Smooth muscle cell (in vitro differentiated cells): ENCODE data around the gene AMPD3. TPM values are rescaled to one million over a fixed set of nuclear protein-coding genes. Genes with fewer than 3 reads are reported as not detected.

Experiments used
- DNase-seq: peaks from one replicate; lab custom pipeline; 2025; ENCODE audit not compliant: unreplicated experiment; lab: John Stamatoyannopoulos, UW
- H2AFZ ChIP-seq: fragments of 200-600 bp; sonication (generic); 2 replicates; pipeline ENCODE4 v1.6.0; 2016; ENCODE audit warnings: antibody characterized with exemption, low read depth, mild to moderate bottlenecking
- H3F3A ChIP-seq: fragments of 200-600 bp; sonication (generic); 2 replicates; pipeline ENCODE4 v1.6.0; 2017; ENCODE audit warnings: antibody characterized with exemption, low read depth
- H3K27ac ChIP-seq: fragments of 200-600 bp; sonication (generic); 2 replicates; pipeline ENCODE4 v1.5.1; 2016; ENCODE audit warnings: low read depth, mild to moderate bottlenecking
- H3K27me3 ChIP-seq: fragments of 200-600 bp; sonication (generic); 2 replicates; pipeline ENCODE4 v1.6.1; 2016; ENCODE audit warnings: low read depth, mild to moderate bottlenecking
- H3K36me3 ChIP-seq: fragments of 200-600 bp; sonication (generic); 2 replicates; pipeline ENCODE4 v1.5.1; 2016; ENCODE audit warnings: low read depth
- H3K4me1 ChIP-seq: fragments of 200-600 bp; sonication (generic); 2 replicates; pipeline ENCODE4 v1.5.1; 2016; ENCODE audit warnings: low read depth
- H3K4me2 ChIP-seq: fragments of 200-600 bp; sonication (generic); 2 replicates; pipeline ENCODE4 v1.6.0; 2016; ENCODE audit warnings: mild to moderate bottlenecking
- H3K4me3 ChIP-seq: fragments of 200-600 bp; sonication (generic); 2 replicates; pipeline ENCODE4 v1.5.1; 2016; ENCODE audit warnings: mild to moderate bottlenecking
- H3K79me2 ChIP-seq: fragments of 200-600 bp; sonication (generic); 2 replicates; pipeline ENCODE4 v1.6.0; 2016; ENCODE audit warnings: low read depth, mild to moderate bottlenecking
- H3K9ac ChIP-seq: fragments of 200-600 bp; sonication (generic); 2 replicates; pipeline ENCODE4 v1.6.0; 2016; ENCODE audit warnings: low read depth
- H3K9me3 ChIP-seq: fragments of 200-600 bp; sonication (generic); replicated peaks from 2 replicates; pipeline ENCODE4 v1.5.1; 2016; ENCODE audit warnings: low read depth
- H4K20me1 ChIP-seq: fragments of 200-600 bp; sonication (generic); 2 replicates; pipeline ENCODE4 v1.6.0; 2016; ENCODE audit warnings: low read depth
- CTCF ChIP-seq: fragments of 200-600 bp; sonication (generic); IDR thresholded peaks from 2 replicates; pipeline ENCODE4 v1.5.1; 2017; ENCODE audit warnings: borderline replicate concordance, mild to moderate bottlenecking, antibody characterized with exemption; ENCODE audit not compliant: insufficient read depth, poor library complexity, severe bottlenecking
- WGBS: methylation state at CpG from one replicate; pipeline ENCODE4 v1.1.7; 2016; ENCODE audit warnings: low lambda C conversion rate; 5-methylcytosine and 5-hydroxymethylcytosine counted together
- polyA plus RNA-seq: library from polyadenylated mRNA; unstranded; fragments of >200 nt; fragmentation: Nextera tagmentation; extraction: Ambion mirVana; gene quantifications from 2 replicates; pipeline ENCODE4 v1.2.1, GENCODE V29; 2016
- total RNA-seq: library from RNA; depleted of rRNA; stranded (reverse); fragments of >200 nt; gene quantifications from 2 replicates; pipeline ENCODE4 v1.2.3, GENCODE V29; 2014

Gene AMPD3
- total RNA-seq (3.6 and 3.9 TPM in 2 replicates), polyA plus RNA-seq (0.67 and 2.1 TPM in 2 replicates)

DNA sequence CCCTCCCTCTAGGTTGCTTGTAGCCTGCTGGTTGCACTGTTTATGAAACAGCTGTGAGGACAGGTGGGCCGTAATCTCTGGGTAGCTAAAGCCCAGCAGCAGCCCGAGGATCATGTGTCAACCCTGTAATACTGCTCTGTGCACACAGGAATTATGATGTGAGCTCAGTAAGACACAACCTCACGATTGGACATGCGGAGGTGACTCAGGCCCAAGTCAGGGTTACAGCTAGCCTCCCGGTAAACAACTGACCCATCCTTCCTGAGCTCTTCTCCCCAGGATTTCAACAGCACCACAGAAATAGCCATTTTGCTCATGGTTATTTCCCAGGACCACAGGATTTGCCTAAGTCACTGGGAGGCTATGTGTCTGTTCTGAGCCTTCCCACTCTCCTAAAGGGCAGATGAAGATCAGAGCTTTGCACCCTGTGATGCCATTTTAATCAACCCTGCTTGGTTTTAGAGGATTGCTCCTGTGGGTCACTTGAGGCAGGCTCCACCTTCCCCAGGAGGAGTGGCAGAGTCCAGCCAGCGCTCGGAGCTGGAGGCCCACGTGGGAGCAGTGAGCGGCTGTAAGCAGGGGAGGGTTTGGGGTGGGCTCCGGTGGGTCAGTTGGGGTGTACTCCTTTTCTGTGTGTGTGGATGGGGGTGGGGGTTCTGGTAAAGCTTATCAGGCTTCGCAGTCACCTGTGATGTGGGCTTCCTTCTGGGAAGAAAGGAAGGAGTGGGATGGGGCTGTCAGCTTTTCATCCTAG lies at the start of gene AMPD3:
Gene AMPD3, plus strand, starts transcription at position 387 of the 754 bp plus-strand sequence. CDS start 6,256 bp downstream, outside the sequence.
- Histone ChIP-seq H3K9me3 (no peaks in the 10 kb centered on the region), H3K4me3 (peak within 1 kb of the TSS; percentile 28), H2AFZ (no peak within 1 kb of the TSS), H3K79me2 (no peaks in the 10 kb centered on the region), H3K27me3 (peaks cover 22% of the 10 kb centered on the region), H3K9ac (peak within 1 kb of the TSS; percentile 86), H3K4me1 (peaks cover 18% of the 10 kb centered on the region), H3K36me3 (no peaks in the 10 kb centered on the region), H3K27ac (peak within 1 kb of the TSS; percentile 93), H4K20me1 (no peaks in the 10 kb centered on the region), H3K4me2 (peak within 1 kb of the TSS; percentile 75), H3F3A (peaks cover 14% of the 10 kb centered on the region)
- WGBS, result 39% methylated on average over 11 of the region's 11 CpGs
- TF ChIP-seq CTCF, result no peak
- no peak for DNase-seq

DNA sequence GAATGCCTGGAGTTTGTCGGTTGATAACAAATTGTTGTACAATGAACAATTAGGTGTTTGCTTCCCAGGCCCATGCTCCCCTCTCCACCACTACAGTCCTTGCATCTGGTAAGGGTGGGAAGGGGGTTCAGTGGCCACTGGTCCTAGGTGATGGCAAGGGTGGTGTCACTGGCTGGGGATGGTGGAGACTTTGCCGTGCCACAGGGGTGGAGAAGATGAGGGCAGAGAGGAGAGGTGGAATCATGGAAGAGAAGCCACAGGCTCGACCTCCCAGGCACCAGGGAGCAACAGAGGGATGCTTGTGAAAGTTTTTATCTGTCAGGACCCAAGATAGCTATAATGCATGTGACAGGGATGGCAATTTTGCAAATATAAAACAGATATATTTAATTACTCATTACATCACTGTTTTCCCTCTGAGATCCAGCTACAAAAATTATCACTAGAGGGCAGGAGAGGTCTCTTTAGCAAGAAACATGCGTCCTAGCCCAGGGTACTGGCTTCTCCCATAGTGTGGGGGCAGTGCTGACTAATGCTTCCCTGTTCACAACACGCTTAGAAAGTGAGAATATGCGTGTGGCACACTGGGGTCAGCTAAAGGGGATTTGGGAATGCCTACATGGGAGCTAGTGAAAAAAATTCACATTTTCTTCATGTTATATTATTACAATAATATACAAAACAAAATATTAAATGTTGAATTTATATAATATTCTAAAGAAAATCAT lies 49.0 kb upstream of the AMPD3 start:
- H3K9ac ChIP-seq, result no peak overlapping the region
- no peaks in the 10 kb centered on the region for H3K9me3 ChIP-seq
- TF ChIP-seq CTCF, result peak; percentile 78
- H3K36me3 ChIP-seq, result no peaks in the 10 kb centered on the region
- H3K4me3 ChIP-seq, result no peak overlapping the region
- H3K27ac ChIP-seq, result no peak overlapping the region
- no peak overlapping the region for H2AFZ ChIP-seq
- no peaks in the 10 kb centered on the region for H3K27me3 ChIP-seq
- no peaks in the 10 kb centered on the region for H4K20me1 ChIP-seq
- WGBS, result 28% methylated on average over 6 of the region's 6 CpGs
- H3K79me2 ChIP-seq, result no peaks in the 10 kb centered on the region
- DNase-seq, result no peak
- H3K4me1 ChIP-seq, result peaks cover 4% of the 10 kb centered on the region
- H3F3A ChIP-seq, result no peaks in the 10 kb centered on the region
- peak overlapping the region; percentile 46 for H3K4me2 ChIP-seq

- H2AFZ ChIP-seq, result no peak overlapping the region
- TF ChIP-seq CTCF, result no peak
- no peak overlapping the region for H3K4me3 ChIP-seq
Observed at GRCh38 chr11:10407055-10407454, 48.0 kb upstream of the AMPD3 start.

More at GRCh38 chr11:10407055-10407454, 48.0 kb upstream of the AMPD3 start:
- no peaks in the 10 kb centered on the region for H3F3A ChIP-seq
- H3K9me3 ChIP-seq, result no peaks in the 10 kb centered on the region
- no peaks in the 10 kb centered on the region for H3K79me2 ChIP-seq
- DNase-seq, result no peak
- no peak overlapping the region for H3K27ac ChIP-seq
- no peak overlapping the region for H3K9ac ChIP-seq
- WGBS, result 11% methylated on average over 3 of the region's 3 CpGs
- H3K4me1 ChIP-seq, result peaks cover 4% of the 10 kb centered on the region
- H3K4me2 ChIP-seq, result peak overlapping the region; percentile 46
- H3K27me3 ChIP-seq, result no peaks in the 10 kb centered on the region
- no peaks in the 10 kb centered on the region for H4K20me1 ChIP-seq
- no peaks in the 10 kb centered on the region for H3K36me3 ChIP-seq
